Mesenteric fat pad (tissue), 1 donor: Measurements from ENCODE around the gene MINDY4. TPM values are rescaled to one million over a fixed set of nuclear protein-coding genes. Genes with fewer than 3 reads are reported as not detected.

Source experiments
- DNase-seq: peaks from one replicate; pipeline ENCODE4 v3.0.0-alpha.2; 2020; ENCODE audit warnings: low spot score
- total RNA-seq: library from RNA; stranded (reverse); fragmentation: NEBNext Ultra II Directional; extraction: Animal tissue kit (Norgen Biotek cat#: 25700); gene quantifications from one replicate; pipeline ENCODE4 v1.2.1, GENCODE V29; 2021
- donor health status: DM: yes; HTN: yes; CAD: no.

Gene MINDY4
- total RNA-seq, 1 donor from 2014 or later: 6.8 TPM

- peak; percentile 43 for DNase-seq
Measured at GRCh38 chr7:30831936-30832335, 60.7 kb downstream of the MINDY4 start.

GRCh38 chr7:30834017-30834674, 62.9 kb downstream of the MINDY4 start:
- DNase-seq: peak; percentile 39

DNA sequence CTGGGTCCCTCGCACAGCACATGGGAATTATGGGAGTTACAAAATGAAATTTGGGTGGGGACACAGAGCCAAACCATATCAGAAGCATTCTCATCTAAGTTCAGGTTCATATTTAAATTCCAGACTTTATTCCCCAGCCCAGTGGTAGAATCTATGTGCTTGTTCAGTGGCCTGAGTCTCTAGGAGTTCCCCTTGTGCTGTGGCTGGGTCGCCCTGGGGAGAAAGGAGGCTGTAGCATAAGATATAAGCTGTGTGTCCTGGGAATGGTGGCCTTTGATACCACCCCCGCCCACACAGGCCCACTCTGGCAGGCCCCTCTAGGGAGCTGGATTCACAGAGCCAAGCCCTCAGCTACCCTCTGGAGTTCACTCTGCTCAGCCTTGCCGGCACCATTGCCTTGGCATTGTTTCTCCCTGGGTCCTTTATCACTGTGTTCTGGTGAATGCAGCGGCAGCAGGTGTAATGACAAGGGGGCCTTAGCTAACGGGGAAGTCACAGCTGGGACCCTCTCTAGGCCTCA, 64.2 kb downstream of the MINDY4 start:
- peak; percentile 37 for DNase-seq

GRCh38 chr7:30836991-30837390, 65.8 kb downstream of the MINDY4 start:
- peak; percentile 86 for DNase-seq

- peak; percentile 55 for DNase-seq
Measured at GRCh38 chr7:30837581-30837980, 66.4 kb downstream of the MINDY4 start.

- DNase-seq: peak; percentile 53
Measured at GRCh38 chr7:30838008-30838407, 66.8 kb downstream of the MINDY4 start.

DNA sequence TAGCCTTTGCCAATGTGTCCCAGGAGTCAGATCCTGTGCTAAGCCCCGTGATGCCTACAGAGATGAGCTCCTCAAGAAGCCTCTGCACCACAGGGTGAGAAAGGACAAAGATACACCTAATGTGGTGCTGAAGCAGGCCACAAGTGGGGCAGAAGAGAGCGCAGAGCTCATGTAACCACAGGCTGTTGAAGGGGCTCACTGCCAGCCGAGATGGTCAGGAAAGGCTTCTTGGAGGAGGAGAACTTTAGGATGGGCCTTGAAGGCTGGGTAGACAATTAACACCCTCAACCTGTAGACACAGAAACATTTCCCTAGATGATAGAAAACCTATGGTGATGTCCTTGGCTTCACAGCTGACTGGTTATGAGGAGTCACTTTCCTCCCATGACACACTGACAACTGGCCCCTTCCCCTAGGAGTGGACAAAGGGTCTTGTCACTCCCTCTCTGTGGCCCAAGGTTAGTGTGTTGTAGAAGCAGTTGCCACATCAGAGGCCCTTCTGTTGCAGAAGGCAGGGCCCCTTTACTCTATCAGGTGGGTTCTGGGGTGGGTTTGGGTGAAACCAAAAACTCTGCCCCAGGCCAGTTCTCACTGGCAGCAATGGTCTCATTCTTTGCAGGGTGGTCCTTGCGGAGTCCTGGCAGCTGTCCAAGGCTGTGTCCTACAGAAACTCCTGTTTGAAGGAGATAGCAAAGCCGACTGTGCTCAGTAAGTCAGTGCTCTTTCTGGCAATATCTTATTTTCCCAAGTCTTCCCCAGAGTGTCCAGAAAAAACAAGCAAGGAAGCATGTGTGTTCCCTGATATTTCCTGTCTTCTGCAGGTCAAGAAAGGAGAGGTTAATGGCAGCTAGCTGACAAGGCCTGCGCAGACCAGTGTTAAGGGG, 69.2 kb downstream of the MINDY4 start:
- DNase-seq: peak; percentile 35

GRCh38 chr7:30841025-30841735, 70.0 kb downstream of the MINDY4 start:
- DNase-seq: peak; percentile 53

DNA sequence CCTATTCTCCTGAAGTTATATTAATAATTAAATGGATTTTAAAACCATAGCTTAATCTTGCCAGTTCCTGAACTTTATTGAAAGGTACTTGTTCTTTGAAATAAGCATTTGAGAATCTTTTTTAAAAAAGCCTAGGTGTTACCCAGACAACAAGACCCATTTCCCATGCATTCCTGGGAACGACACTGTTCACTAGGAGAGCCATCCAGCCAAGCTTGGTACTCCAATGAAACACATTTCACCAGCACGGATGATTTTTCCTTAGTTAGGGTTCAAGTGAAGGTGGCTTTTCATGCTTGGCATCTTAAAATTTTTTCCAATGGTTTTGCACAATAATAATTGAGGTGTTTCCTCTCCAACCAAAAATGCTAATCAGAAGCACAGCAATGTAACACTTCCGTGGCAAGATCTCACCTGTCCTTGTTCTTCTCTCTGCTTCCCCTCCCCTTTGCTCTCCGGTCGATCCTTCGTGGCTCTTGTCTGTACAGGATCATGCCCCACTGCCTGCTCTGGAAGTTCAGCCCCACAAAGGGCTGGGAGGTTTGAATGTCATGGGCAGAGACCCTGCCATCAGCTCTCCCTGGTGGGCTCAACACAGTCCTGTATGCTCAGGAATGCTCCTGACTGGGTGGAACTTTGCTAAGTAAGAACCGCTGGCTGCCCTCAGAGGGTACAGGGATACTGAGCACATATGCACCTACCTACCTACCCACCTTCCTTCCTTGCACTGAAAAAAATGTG, 70.8 kb downstream of the MINDY4 start:
- peak; percentile 67 for DNase-seq

- DNase-seq: peak; percentile 78
Measured at GRCh38 chr7:30842542-30843451, 71.6 kb downstream of the MINDY4 start.

DNA sequence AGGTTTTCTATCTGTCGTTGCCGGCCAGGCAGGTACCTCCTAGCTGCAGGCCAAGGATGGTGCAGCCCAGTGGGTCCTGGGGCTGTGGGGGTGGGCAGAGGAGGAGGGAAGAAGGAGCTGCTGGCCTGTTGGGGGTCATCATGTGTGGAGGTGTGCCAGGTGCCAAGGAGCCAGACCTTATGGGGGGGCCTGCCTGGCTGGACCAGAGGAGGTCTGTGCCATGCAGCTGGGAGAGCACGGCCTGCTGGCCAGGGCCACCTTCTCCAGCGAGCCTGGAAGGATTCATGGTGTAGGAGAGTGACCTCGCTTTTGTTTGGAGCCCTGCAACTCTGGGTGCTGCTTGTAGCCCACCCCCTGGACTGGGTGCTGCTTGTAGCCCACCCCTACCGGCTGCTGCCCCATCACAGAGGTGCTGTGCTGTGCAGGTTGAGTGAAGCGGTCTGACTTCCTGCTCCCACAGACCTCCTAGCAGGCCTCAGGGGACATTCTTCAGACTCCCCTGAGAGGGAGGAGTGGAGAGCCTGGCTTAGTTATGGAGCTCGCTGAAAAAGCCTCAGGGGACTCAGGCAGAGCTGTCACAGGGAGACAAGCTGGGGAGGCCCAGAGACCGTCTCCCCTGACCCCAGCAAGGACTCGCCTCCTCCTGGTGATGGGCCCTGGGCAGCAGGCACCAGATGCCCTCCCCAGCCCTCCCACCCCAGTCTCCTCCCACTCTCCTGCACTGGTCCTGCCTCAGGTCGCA, 72.7 kb downstream of the MINDY4 start:
- DNase-seq: peak; percentile 85

- peak; percentile 85 for DNase-seq
Measured at GRCh38 chr7:30844483-30844874, 73.3 kb downstream of the MINDY4 start.

- DNase-seq: peak; percentile 74
Measured at GRCh38 chr7:30844916-30845315, 73.7 kb downstream of the MINDY4 start.

DNA sequence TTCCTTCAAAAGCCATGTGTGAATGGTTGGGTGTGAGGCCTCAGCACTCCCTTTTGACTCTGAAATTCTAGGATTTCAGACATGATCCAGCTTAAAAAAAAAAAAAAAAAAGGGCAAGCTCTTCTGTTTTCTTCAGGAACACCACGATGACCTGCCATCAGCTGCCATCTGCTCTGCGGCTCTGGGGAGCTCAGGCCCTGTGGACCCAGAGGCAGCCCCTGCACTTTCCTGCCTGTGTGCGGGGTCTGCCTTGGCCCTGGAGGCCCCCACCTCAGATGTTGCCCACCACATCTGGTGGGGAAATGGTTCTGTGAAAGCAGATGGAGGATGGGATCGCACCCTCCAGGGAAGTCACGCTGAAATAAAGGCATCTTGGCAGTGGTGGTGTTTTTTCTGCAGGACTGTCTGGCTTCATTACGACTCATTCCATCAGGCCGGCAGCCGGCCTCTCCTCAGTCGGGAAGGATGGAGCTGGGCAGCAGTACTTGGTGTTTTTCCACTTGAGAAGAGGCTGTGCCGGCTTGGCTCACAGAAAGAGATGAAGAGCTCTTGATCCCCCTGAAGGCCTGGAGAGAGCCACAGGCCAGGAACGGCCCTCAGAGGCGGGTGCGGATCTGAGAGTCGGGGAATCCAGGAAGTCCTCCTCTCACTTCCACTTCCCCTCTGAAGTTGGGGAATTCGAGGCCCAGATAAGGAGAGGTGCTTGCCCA, 74.4 kb downstream of the MINDY4 start:
- peak; percentile 89 for DNase-seq

- DNase-seq: no peak
Measured at GRCh38 chr7:30846378-30846777, 75.2 kb downstream of the MINDY4 start.

DNA sequence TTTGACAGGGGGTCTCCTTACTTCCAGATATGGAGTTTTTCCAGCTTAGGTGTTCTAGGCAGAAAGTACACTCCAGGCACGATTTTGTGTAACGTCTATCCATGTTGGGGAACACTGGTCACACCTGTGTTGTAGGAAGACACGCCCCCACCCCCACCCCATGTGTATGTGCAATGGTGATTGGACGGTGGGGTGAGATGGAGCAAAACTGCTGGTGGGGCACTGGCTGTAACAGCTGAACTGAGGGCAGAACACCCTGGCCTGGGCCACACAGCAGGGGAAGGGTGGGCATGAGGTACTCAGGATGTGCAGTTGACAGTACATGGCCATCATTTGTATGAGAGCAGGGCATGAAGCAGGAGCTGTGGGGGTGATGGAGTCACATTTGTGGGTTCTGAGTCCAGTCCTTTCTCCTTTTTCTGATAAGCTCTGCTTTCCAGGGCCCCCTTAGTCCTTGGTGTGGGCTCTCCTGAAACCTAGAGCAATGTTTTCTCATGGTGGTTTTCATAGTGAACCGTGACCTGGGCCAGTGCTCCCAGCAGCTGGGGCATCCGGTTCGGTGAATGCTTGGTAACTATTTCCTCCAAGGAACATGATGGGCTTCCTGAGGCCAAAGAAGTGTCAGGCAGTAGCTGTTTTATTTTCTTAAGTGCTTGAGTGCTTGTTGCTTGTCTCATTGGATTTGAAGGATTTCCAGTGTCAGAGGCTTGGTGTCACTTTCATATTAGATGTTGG, 77.1 kb downstream of the MINDY4 start:
- DNase-seq: no peak

- no peak for DNase-seq
Measured at GRCh38 chr7:30849565-30849964, 78.3 kb downstream of the MINDY4 start.

GRCh38 chr7:30850426-30850825, 79.2 kb downstream of the MINDY4 start:
- no peak for DNase-seq
